ENCODE measurements around the gene NKD2.

DNA sequence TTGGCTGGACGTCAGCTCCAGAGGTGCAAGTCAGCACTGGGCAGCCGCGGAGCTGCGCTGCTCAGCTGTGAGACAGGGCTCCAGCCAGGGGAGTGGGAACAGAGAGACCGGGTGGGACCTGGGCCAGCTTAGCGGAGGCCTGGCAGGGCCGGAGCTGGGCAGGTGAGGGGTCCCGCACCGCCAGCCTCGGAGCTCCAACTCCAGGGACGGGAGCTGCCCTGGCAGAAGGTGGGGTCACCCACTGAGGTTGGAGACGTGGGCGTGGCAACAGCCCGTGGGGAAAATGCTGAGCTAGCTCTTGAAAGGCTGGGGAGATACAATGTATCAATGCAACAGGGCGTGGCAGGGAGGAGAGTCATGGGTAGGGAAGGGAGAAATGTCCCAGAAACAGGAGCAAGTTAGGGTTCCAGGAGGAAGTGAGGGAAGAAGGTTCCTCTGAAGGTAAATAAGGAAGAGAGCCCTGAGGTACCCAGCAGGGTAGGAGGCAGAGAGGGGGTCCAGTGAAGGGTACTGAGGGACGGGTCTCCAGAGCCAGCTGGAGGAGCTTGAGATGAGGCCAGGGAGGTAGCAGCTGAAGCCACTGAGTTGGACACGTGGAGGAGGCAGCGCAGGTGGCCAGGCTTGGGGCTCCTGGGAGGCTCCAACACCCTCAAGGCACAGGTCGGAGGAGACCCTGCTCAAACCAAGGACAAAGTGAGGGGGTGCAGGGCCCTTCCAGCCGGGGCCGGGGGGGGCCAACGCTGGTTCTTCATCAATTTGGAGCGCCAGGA is 736 bp upstream of the NKD2 start:
- no peak for TF ChIP-seq EZH2 (IDR thresholded peaks at IDR 0.05)
- TF ChIP-seq, protein P1, sequence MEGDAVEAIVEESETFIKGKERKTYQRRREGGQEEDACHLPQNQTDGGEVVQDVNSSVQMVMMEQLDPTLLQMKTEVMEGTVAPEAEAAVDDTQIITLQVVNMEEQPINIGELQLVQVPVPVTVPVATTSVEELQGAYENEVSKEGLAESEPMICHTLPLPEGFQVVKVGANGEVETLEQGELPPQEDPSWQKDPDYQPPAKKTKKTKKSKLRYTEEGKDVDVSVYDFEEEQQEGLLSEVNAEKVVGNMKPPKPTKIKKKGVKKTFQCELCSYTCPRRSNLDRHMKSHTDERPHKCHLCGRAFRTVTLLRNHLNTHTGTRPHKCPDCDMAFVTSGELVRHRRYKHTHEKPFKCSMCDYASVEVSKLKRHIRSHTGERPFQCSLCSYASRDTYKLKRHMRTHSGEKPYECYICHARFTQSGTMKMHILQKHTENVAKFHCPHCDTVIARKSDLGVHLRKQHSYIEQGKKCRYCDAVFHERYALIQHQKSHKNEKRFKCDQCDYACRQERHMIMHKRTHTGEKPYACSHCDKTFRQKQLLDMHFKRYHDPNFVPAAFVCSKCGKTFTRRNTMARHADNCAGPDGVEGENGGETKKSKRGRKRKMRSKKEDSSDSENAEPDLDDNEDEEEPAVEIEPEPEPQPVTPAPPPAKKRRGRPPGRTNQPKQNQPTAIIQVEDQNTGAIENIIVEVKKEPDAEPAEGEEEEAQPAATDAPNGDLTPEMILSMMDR (IDR thresholded peaks at IDR 0.05 in 2 of 3, conservative IDR thresholded peaks at IDR 0.05 in 1 of 3; ENCODE audit: borderline replicate concordance in 1 of 3, insufficient read depth in 1 of 3, low read depth in 2 of 3, low read length in 2 of 3) = no peak
- no peak for TF ChIP-seq CEBPB (IDR thresholded peaks at IDR 0.05; ENCODE audit: low read depth)
- no peak for TF ChIP-seq ELF1 (IDR thresholded peaks at IDR 0.05; ENCODE audit: borderline replicate concordance, low read depth)
- TF ChIP-seq, protein P2, sequence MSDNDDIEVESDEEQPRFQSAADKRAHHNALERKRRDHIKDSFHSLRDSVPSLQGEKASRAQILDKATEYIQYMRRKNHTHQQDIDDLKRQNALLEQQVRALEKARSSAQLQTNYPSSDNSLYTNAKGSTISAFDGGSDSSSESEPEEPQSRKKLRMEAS (IDR thresholded peaks at IDR 0.05) = no peak

All from HCT116 (cell line).